ENCODE results near the gene CENPT.

DNA sequence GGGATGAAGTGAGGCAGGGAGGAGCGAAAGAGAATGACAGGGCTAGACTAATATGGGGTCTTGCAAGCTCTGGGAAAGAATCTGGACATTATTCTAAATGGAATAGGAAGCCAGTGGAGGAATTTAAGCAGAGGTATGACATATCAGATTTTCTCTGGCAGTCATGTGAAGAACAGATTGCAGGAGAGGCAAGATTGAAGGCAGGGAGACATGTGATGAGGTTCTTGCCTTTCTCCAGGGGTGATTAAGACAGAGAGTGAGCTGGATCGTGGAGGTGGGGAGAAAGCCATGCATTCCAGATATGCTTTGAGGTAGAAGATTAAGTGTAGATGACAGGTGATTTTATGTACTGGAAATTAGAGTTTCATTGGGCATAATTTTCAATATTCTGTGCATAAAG is 9.7 kb downstream of the CENPT start:
- TF ChIP-seq, protein P1, sequence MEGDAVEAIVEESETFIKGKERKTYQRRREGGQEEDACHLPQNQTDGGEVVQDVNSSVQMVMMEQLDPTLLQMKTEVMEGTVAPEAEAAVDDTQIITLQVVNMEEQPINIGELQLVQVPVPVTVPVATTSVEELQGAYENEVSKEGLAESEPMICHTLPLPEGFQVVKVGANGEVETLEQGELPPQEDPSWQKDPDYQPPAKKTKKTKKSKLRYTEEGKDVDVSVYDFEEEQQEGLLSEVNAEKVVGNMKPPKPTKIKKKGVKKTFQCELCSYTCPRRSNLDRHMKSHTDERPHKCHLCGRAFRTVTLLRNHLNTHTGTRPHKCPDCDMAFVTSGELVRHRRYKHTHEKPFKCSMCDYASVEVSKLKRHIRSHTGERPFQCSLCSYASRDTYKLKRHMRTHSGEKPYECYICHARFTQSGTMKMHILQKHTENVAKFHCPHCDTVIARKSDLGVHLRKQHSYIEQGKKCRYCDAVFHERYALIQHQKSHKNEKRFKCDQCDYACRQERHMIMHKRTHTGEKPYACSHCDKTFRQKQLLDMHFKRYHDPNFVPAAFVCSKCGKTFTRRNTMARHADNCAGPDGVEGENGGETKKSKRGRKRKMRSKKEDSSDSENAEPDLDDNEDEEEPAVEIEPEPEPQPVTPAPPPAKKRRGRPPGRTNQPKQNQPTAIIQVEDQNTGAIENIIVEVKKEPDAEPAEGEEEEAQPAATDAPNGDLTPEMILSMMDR (IDR thresholded peaks at IDR 0.05) = no peak
- TF ChIP-seq EZH2 (IDR thresholded peaks at IDR 0.05) = no peak

All from neural progenitor cell (in vitro differentiated cells).